HepG2 (cell line): ENCODE results near the gene NARS2. TPM values are rescaled to one million over a fixed set of nuclear protein-coding genes. Genes with fewer than 3 reads are reported as not detected.
A peak's percentile ranks its signal among the peaks of the same experiment; 100 is the strongest.

ENCODE experiments used
- ATAC-seq: fragments of 200-7000 bp; cut with Tn5 transposase; 3 replicates; pipeline ENCODE4 v1.9.1; 2020; ENCODE audit warnings: mild to moderate bottlenecking, moderate library complexity
- BruUV-seq: library from RNA; stranded (reverse); fragments of 400-500 nt; replicated peaks from 2 replicates; lab custom pipeline; 2021; lab: Mats Ljungman, UMichigan
- CTCF ChIA-PET: fragments of 300-600 bp; formaldehyde crosslinking; extraction: SDS; loops from one replicate; lab custom pipeline; 2021; ENCODE audit warnings: low total read pairs, inconsistent platforms, low intra/inter-chr PET ratio; lab: Yijun Ruan, JAX
- POLR2A ChIA-PET: fragments of 350-600 bp; sonication (Branson Sonifier 250); formaldehyde crosslinking; loops from one replicate; lab custom pipeline; 2020; ENCODE audit warnings: antibody characterized with exemption, inconsistent platforms; lab: Yijun Ruan, JAX
- DNase-seq: peaks from one replicate; pipeline ENCODE4 v3.0.0-alpha.2; 2015; ENCODE audit warnings: low spot score
- FAIRE-seq: peaks from 3 replicates; lab custom pipeline; 2011; peaks lifted over from hg19 to GRCh38; lab: Jason Lieb, UNC
- H2AFZ ChIP-seq: one replicate; pipeline ENCODE4 v1.6.1; 2011; ENCODE audit warnings: low read length, inconsistent platforms
- H3K27ac ChIP-seq: fragments of 300-600 bp; 3 replicates; pipeline ENCODE4 v1.8.0; 2011; ENCODE audit warnings: mixed run types, mild to moderate bottlenecking, mixed read lengths, low read length, inconsistent platforms; ENCODE audit not compliant: insufficient read depth; ENCODE audit errors: extremely low read length
- H3K27me3 ChIP-seq, 2 experiments: fragments of 200-600 bp in 1 of 2; 2 replicates in 1 of 2; 3 replicates in 1 of 2; pipeline versions ENCODE4 v1.6.0 to v1.8.0; 2011; ENCODE audit warnings: low read length in 2 of 2, mild to moderate bottlenecking in 2 of 2, moderate library complexity in 2 of 2, inconsistent platforms in 1 of 2; ENCODE audit not compliant: insufficient read depth in 2 of 2, control insufficient read depth in 1 of 2
- H3K36me3 ChIP-seq, 2 experiments: fragments of 200-600 bp in 1 of 2; replicated peaks in 1 of 2; 2 replicates in 1 of 2; 3 replicates in 1 of 2; pipeline versions ENCODE4 v1.5.1 to v1.8.0; 2011; ENCODE audit warnings: low read length in 2 of 2, inconsistent platforms in 1 of 2; ENCODE audit not compliant: insufficient read depth in 2 of 2, control insufficient read depth in 1 of 2
- H3K4me1 ChIP-seq: 2 replicates; pipeline ENCODE4 v1.5.1; 2012; ENCODE audit warnings: low read length, inconsistent platforms; ENCODE audit not compliant: insufficient read depth
- H3K4me2 ChIP-seq: 2 replicates; pipeline ENCODE4 v1.6.0; 2011; ENCODE audit warnings: low read depth, low read length, inconsistent platforms
- H3K4me3 ChIP-seq, 3 experiments: fragments of 200-600 bp in 1 of 3; sonication (generic), shearing (Covaris generic) in 1 of 3; replicated peaks in 1 of 3; 2 replicates each; pipeline ENCODE4 v1.5.1; 2011 to 2016; ENCODE audit warnings: low read length in 3 of 3, inconsistent platforms in 2 of 3, low read depth in 2 of 3, mild to moderate bottlenecking in 2 of 3, control low read depth in 1 of 3, mixed read lengths in 1 of 3; ENCODE audit not compliant: insufficient read depth in 1 of 3
- H3K79me2 ChIP-seq: one replicate; pipeline ENCODE4 v1.6.1; 2011; ENCODE audit warnings: low read length, inconsistent platforms; ENCODE audit not compliant: insufficient read depth
- H3K9ac ChIP-seq: 2 replicates; pipeline ENCODE4 v1.6.0; 2011; ENCODE audit warnings: mild to moderate bottlenecking, low read depth, low read length, inconsistent platforms; ENCODE audit not compliant: insufficient read depth
- H3K9me3 ChIP-seq: 2 replicates; pipeline ENCODE4 v1.5.1; 2012; ENCODE audit warnings: mild to moderate bottlenecking, low read length
- H4K20me1 ChIP-seq: 2 replicates; pipeline ENCODE4 v1.6.0; 2011; ENCODE audit warnings: inconsistent platforms, mild to moderate bottlenecking, low read length, moderate library complexity; ENCODE audit not compliant: insufficient read depth
- FOSL2 ChIP-seq: sonication (generic); formaldehyde crosslinking; IDR thresholded peaks from 2 replicates; pipeline ENCODE4 v1.4.0; 2020; ENCODE audit warnings: missing genetic modification reagents
- MAFF ChIP-seq: IDR thresholded peaks from 2 replicates; pipeline ENCODE4 v1.6.1; 2011; ENCODE audit warnings: low read depth, low read length, improper control_type of control experiment
- MAFK ChIP-seq, 2 experiments: IDR thresholded peaks in 1 of 2; conservative IDR thresholded peaks in 1 of 2; 2 replicates each; pipeline ENCODE4 v1.6.1; 2011; ENCODE audit warnings: improper control_type of control experiment in 2 of 2, low read length in 2 of 2
- PTBP1 ChIP-seq: fragments of 200-400 bp; formaldehyde crosslinking; IDR thresholded peaks from 2 replicates; pipeline ENCODE4 v1.6.1; 2018; ENCODE audit warnings: low read length, low read depth; ENCODE audit not compliant: poor library complexity, severe bottlenecking
- TERF1 ChIP-seq: sonication (generic); formaldehyde crosslinking; IDR thresholded peaks from 2 replicates; pipeline ENCODE4 v1.8.0; 2022; ENCODE audit warnings: mild to moderate bottlenecking, missing genetic modification reagents, moderate library complexity
- WGBS: methylation state at CpG from one replicate; pipeline ENCODE4 v1.1.6; 2017; ENCODE audit warnings: low lambda C conversion rate; 5-methylcytosine and 5-hydroxymethylcytosine counted together
- in situ Hi-C: cut with HindIII; loops from 2 replicates; pipeline ENCODE4 v1.10.0; 2017; ENCODE audit warnings: low pct_unique_long_range_greater_than_20kb; ENCODE audit not compliant: extremely low pct_ligation_motif_present
- intact Hi-C: fragments of 100-400 bp; cut with micrococcal nuclease; formaldehyde crosslinking; loops from one replicate; pipeline ENCODE4 v1.10.0; 2022; ENCODE audit not compliant: unreplicated experiment
- polyA plus RNA-seq, 8 experiments: library from polyadenylated mRNA; depleted of rRNA in 3 of 8; stranded (reverse) in 7 of 8; unstranded in 1 of 8; fragments of >200 nt; fragmentation: Illumina TruSeq in 4 of 8; extraction: Trizol in 4 of 8; gene quantifications; 2 replicates each; pipeline versions ENCODE4 v1.2.1 to v1.2.3, GENCODE V29; 2011 to 2016; ENCODE audit warnings: low read depth in 4 of 8, missing spikeins in 1 of 8, mixed read lengths in 1 of 8; ENCODE audit not compliant: insufficient read depth in 1 of 8
- total RNA-seq, 5 experiments: library from RNA; depleted of rRNA; stranded (reverse); fragments of >200 nt; fragmentation: Illumina TruSeq; extraction: Trizol; gene quantifications; 2 replicates each; pipeline ENCODE4 v1.2.3, GENCODE V29; 2016; ENCODE audit warnings: low read depth in 1 of 5

NARS2 gene
- total and polyA plus RNA-seq, 2 of the 13 experiments (the other 11 are each of a cell fraction or from before 2014, with no cell fraction given) = 45.9 to 65.0 TPM

GRCh38 chr11:78510025-78510596 is 64.6 kb downstream of the NARS2 start (continued):
- TF ChIP-seq PTBP1 = no peak
- no peak for TF ChIP-seq TERF1 (CRISPR knock-in tag)

GRCh38 chr11:78504708-78505107 is 70.0 kb downstream of the NARS2 start:
- Histone ChIP-seq H3K27ac (no peak overlapping the region), H3K9ac (no peak overlapping the region), H3K36me3 (peaks cover 0 to 4% of the 10 kb centered on the region in 2 experiments; a peak in 2 of 5 replicates), H3K9me3 (no peaks in the 10 kb centered on the region), H3K4me3 (no peak overlapping the region), H2AFZ (no peak overlapping the region), H3K79me2 (peaks cover 2% of the 10 kb centered on the region), H3K4me1 (0 out of 2 replicates have a peak, but pooled peaks cover 5% of the 10 kb centered on the region), H3K4me2 (no peak overlapping the region), H3K27me3 (no peaks in the 10 kb centered on the region), H4K20me1 (peaks cover 15% of the 10 kb centered on the region; the same call in 1 of the 2 replicates)
- intact Hi-C loops = no loop called here
- in situ Hi-C loops = no loop called here
- FAIRE-seq = no peak
- TF ChIP-seq FOSL2 (CRISPR knock-in tag) (no peak), MAFF (peak; percentile 25; the same call in 1 of the 2 replicates), MAFK (conservative IDR thresholded peaks at IDR 0.05 in 1 of 2, IDR thresholded peaks at IDR 0.05 in 1 of 2; ENCODE audit: low read length in 2 of 2) (peak; percentile 23 to 34; a peak in 1 of 4 replicates)
- no peak for DNase-seq
- ATAC-seq = no peak
- POLR2A ChIA-PET = no interaction called here
- 98% methylated on average over 4 of the region's 4 CpGs for WGBS
- CTCF ChIA-PET = no interaction called here
- BruUV-seq = no TSS peak
